HepG2 (cell line): ENCODE measurements around the gene TXNRD3. TPM values are rescaled to one million over a fixed set of nuclear protein-coding genes. Genes with fewer than 3 reads are reported as not detected.

ENCODE experiments used
- ATAC-seq: fragments of 200-7000 bp; cut with Tn5 transposase; 3 replicates; pipeline ENCODE4 v1.9.1; 2020; ENCODE audit warnings: mild to moderate bottlenecking, moderate library complexity
- BruUV-seq: library from RNA; stranded (reverse); fragments of 400-500 nt; replicated peaks from 2 replicates; lab custom pipeline; 2021; lab: Mats Ljungman, UMichigan
- CTCF ChIA-PET: fragments of 300-600 bp; formaldehyde crosslinking; extraction: SDS; loops from one replicate; lab custom pipeline; 2021; ENCODE audit warnings: low total read pairs, inconsistent platforms, low intra/inter-chr PET ratio; lab: Yijun Ruan, JAX
- POLR2A ChIA-PET: fragments of 350-600 bp; sonication (Branson Sonifier 250); formaldehyde crosslinking; loops from one replicate; lab custom pipeline; 2020; ENCODE audit warnings: antibody characterized with exemption, inconsistent platforms; lab: Yijun Ruan, JAX
- DNase-seq: peaks from one replicate; pipeline ENCODE4 v3.0.0-alpha.2; 2015; ENCODE audit warnings: low spot score
- FAIRE-seq: peaks from 3 replicates; lab custom pipeline; 2011; peaks lifted over from hg19 to GRCh38; lab: Jason Lieb, UNC
- H2AFZ ChIP-seq: one replicate; pipeline ENCODE4 v1.6.1; 2011; ENCODE audit warnings: low read length, inconsistent platforms
- H3K27ac ChIP-seq: fragments of 300-600 bp; 3 replicates; pipeline ENCODE4 v1.8.0; 2011; ENCODE audit warnings: mixed run types, mild to moderate bottlenecking, mixed read lengths, low read length, inconsistent platforms; ENCODE audit not compliant: insufficient read depth; ENCODE audit errors: extremely low read length
- H3K27me3 ChIP-seq, 2 experiments: fragments of 200-600 bp in 1 of 2; 2 replicates in 1 of 2; 3 replicates in 1 of 2; pipeline versions ENCODE4 v1.6.0 to v1.8.0; 2011; ENCODE audit warnings: low read length in 2 of 2, mild to moderate bottlenecking in 2 of 2, moderate library complexity in 2 of 2, inconsistent platforms in 1 of 2; ENCODE audit not compliant: insufficient read depth in 2 of 2, control insufficient read depth in 1 of 2
- H3K36me3 ChIP-seq, 2 experiments: fragments of 200-600 bp in 1 of 2; replicated peaks in 1 of 2; 2 replicates in 1 of 2; 3 replicates in 1 of 2; pipeline versions ENCODE4 v1.5.1 to v1.8.0; 2011; ENCODE audit warnings: low read length in 2 of 2, inconsistent platforms in 1 of 2; ENCODE audit not compliant: insufficient read depth in 2 of 2, control insufficient read depth in 1 of 2
- H3K4me1 ChIP-seq: 2 replicates; pipeline ENCODE4 v1.5.1; 2012; ENCODE audit warnings: low read length, inconsistent platforms; ENCODE audit not compliant: insufficient read depth
- H3K4me2 ChIP-seq: 2 replicates; pipeline ENCODE4 v1.6.0; 2011; ENCODE audit warnings: low read depth, low read length, inconsistent platforms
- H3K4me3 ChIP-seq, 3 experiments: fragments of 200-600 bp in 1 of 3; sonication (generic), shearing (Covaris generic) in 1 of 3; replicated peaks in 1 of 3; 2 replicates each; pipeline ENCODE4 v1.5.1; 2011 to 2016; ENCODE audit warnings: low read length in 3 of 3, inconsistent platforms in 2 of 3, low read depth in 2 of 3, mild to moderate bottlenecking in 2 of 3, control low read depth in 1 of 3, mixed read lengths in 1 of 3; ENCODE audit not compliant: insufficient read depth in 1 of 3
- H3K79me2 ChIP-seq: one replicate; pipeline ENCODE4 v1.6.1; 2011; ENCODE audit warnings: low read length, inconsistent platforms; ENCODE audit not compliant: insufficient read depth
- H3K9ac ChIP-seq: 2 replicates; pipeline ENCODE4 v1.6.0; 2011; ENCODE audit warnings: mild to moderate bottlenecking, low read depth, low read length, inconsistent platforms; ENCODE audit not compliant: insufficient read depth
- H3K9me3 ChIP-seq: 2 replicates; pipeline ENCODE4 v1.5.1; 2012; ENCODE audit warnings: mild to moderate bottlenecking, low read length
- H4K20me1 ChIP-seq: 2 replicates; pipeline ENCODE4 v1.6.0; 2011; ENCODE audit warnings: inconsistent platforms, mild to moderate bottlenecking, low read length, moderate library complexity; ENCODE audit not compliant: insufficient read depth
- CBX5 ChIP-seq: sonication (generic); formaldehyde crosslinking; IDR thresholded peaks from 2 replicates; pipeline ENCODE4 v1.4.0; 2020; ENCODE audit warnings: missing genetic modification reagents, borderline replicate concordance
- DRAP1 ChIP-seq: IDR thresholded peaks from 2 replicates; pipeline ENCODE4 v1.6.1; 2016; ENCODE audit warnings: missing genetic modification reagents, missing compliant biosample characterization
- HNF1B ChIP-seq: sonication (generic); formaldehyde crosslinking; IDR thresholded peaks from 2 replicates; pipeline ENCODE4 v1.5.1; 2020; ENCODE audit warnings: mild to moderate bottlenecking, moderate library complexity, missing genetic modification reagents
- NAIF1 ChIP-seq: sonication (generic); formaldehyde crosslinking; IDR thresholded peaks from 2 replicates; pipeline ENCODE4 v1.5.0; 2020; ENCODE audit warnings: mild to moderate bottlenecking, missing genetic modification reagents, borderline replicate concordance
- PBX2 ChIP-seq: IDR thresholded peaks from 2 replicates; pipeline ENCODE4 v1.6.1; 2016; ENCODE audit warnings: control low read depth
- ZFP41 ChIP-seq: sonication (generic); formaldehyde crosslinking; IDR thresholded peaks from 2 replicates; pipeline ENCODE4 v1.4.0; 2020; ENCODE audit warnings: mild to moderate bottlenecking, missing genetic modification reagents, borderline replicate concordance
- ZFP90 ChIP-seq: sonication (generic); formaldehyde crosslinking; IDR thresholded peaks from 2 replicates; pipeline ENCODE4 v1.8.0; 2022; ENCODE audit warnings: missing genetic modification reagents, mild to moderate bottlenecking, inconsistent platforms, borderline replicate concordance
- ZIK1 ChIP-seq: sonication (generic); formaldehyde crosslinking; IDR thresholded peaks from 2 replicates; pipeline ENCODE4 v1.5.0; 2020; ENCODE audit warnings: mild to moderate bottlenecking, low read depth, missing genetic modification reagents, borderline replicate concordance
- ZMYM2 ChIP-seq: sonication (generic); formaldehyde crosslinking; IDR thresholded peaks from 2 replicates; pipeline ENCODE4 v1.8.0; 2022; ENCODE audit warnings: mild to moderate bottlenecking, missing genetic modification reagents
- ZNF660 ChIP-seq: sonication (generic); formaldehyde crosslinking; IDR thresholded peaks from 2 replicates; pipeline ENCODE4 v1.5.1; 2020; ENCODE audit warnings: mild to moderate bottlenecking, low read depth, missing genetic modification reagents, borderline replicate concordance
- WGBS: methylation state at CpG from one replicate; pipeline ENCODE4 v1.1.6; 2017; ENCODE audit warnings: low lambda C conversion rate; 5-methylcytosine and 5-hydroxymethylcytosine counted together
- in situ Hi-C: cut with HindIII; loops from 2 replicates; pipeline ENCODE4 v1.10.0; 2017; ENCODE audit warnings: low pct_unique_long_range_greater_than_20kb; ENCODE audit not compliant: extremely low pct_ligation_motif_present
- intact Hi-C: fragments of 100-400 bp; cut with micrococcal nuclease; formaldehyde crosslinking; loops from one replicate; pipeline ENCODE4 v1.10.0; 2022; ENCODE audit not compliant: unreplicated experiment
- polyA plus RNA-seq, 8 experiments: library from polyadenylated mRNA; depleted of rRNA in 3 of 8; stranded (reverse) in 7 of 8; unstranded in 1 of 8; fragments of >200 nt; fragmentation: Illumina TruSeq in 4 of 8; extraction: Trizol in 4 of 8; gene quantifications; 2 replicates each; pipeline versions ENCODE4 v1.2.1 to v1.2.3, GENCODE V29; 2011 to 2016; ENCODE audit warnings: low read depth in 4 of 8, missing spikeins in 1 of 8, mixed read lengths in 1 of 8; ENCODE audit not compliant: insufficient read depth in 1 of 8
- total RNA-seq, 5 experiments: library from RNA; depleted of rRNA; stranded (reverse); fragments of >200 nt; fragmentation: Illumina TruSeq; extraction: Trizol; gene quantifications; 2 replicates each; pipeline ENCODE4 v1.2.3, GENCODE V29; 2016; ENCODE audit warnings: low read depth in 1 of 5

TXNRD3 gene
- total and polyA plus RNA-seq, 2 of the 13 experiments (the other 11 are each of a cell fraction or from before 2014, with no cell fraction given): 4.8 to 20.7 TPM

- Histone ChIP-seq H3K27ac (no peak overlapping the region), H3K4me1 (0 out of 2 replicates have a peak, but pooled peaks cover 2% of the 10 kb centered on the region), H3K4me2 (no peak overlapping the region), H4K20me1 (no peaks in the 10 kb centered on the region), H2AFZ (no peak overlapping the region), H3K79me2 (no peaks in the 10 kb centered on the region), H3K9me3 (no peaks in the 10 kb centered on the region), H3K9ac (no peak overlapping the region), H3K4me3 (no peak overlapping the region), H3K36me3 (no peaks in the 10 kb centered on the region), H3K27me3 (no peaks in the 10 kb centered on the region; a peak in 2 of 5 replicates)
- ChIA-PET POLR2A (no interaction called here), CTCF (no interaction called here)
- no TSS peak for BruUV-seq
- intact Hi-C loops: no loop called here
- 63% methylated on average over 3 of the region's 4 CpGs for WGBS
- in situ Hi-C loops: no loop called here
- ATAC-seq (no peak), DNase-seq (no peak), FAIRE-seq (no peak)
- no peak for TF ChIP-seq ZNF660 (CRISPR knock-in tag)
- TF ChIP-seq ZFP41 (CRISPR knock-in tag): no peak
- TF ChIP-seq CBX5: no peak
- no peak for TF ChIP-seq HNF1B (CRISPR knock-in tag)
- no peak for TF ChIP-seq DRAP1
- no peak for TF ChIP-seq ZMYM2 (CRISPR knock-in tag)
- TF ChIP-seq ZFP90 (CRISPR knock-in tag): no peak
- no peak for TF ChIP-seq ZIK1 (CRISPR knock-in tag)
- no peak for TF ChIP-seq NAIF1
- TF ChIP-seq PBX2 (CRISPR knock-in tag): no peak
These were observed 72.6 kb downstream of the TXNRD3 start for GRCh38 chr3:126582311-126582710.
